ENCODE results near the gene KRT36. TPM values are rescaled to one million over a fixed set of nuclear protein-coding genes. Genes with fewer than 3 reads are reported as not detected.

The KRT36 gene
- polyA plus RNA-seq, 3 donors, result not detected

DNA sequence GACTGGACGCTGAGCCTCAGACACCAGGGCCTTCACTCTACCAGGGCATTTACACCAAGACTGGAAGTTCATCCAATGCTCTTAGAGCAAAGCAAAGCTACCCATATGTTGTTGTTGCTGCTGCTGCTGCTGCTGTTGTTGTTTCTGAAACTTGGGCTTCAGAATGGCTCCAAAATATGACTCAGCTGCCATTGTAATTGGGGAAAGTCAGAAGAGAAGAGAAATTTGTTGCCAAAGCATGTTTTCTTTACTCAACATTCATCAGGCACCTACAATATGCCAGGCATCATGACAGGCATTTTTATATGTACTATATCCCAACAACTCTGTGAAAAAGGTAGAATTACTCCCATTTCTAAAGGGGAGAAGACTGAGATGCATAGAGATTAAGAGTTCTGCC lies 34.5 kb downstream of the KRT36 start:
- no peak for DNase-seq (ENCODE audit: extremely low read depth in 1 of 11, low read depth in 9 of 11, low spot score in 4 of 11)

DNA sequence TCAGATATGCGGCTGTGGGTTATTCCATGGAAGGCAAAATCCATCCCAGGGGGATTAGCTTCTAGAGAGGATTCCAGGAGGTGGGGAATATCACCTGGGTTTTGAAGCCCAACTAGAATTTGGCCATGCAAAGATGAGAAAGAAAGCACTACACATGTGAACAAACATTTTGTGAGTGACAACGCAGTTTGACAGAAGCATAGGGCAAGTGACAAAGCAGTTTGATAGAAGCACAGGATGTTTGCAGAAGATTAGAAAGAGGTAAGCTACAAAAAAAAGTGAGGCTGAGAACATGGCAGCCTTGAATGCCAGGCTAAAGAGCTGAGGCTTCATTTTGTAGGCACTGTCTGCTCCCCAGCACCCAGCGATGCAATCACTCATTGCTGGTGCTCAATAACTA lies 36.6 kb downstream of the KRT36 start:
- DNase-seq (ENCODE audit: extremely low read depth in 1 of 11, low read depth in 9 of 11, low spot score in 4 of 11), result no peak

DNA sequence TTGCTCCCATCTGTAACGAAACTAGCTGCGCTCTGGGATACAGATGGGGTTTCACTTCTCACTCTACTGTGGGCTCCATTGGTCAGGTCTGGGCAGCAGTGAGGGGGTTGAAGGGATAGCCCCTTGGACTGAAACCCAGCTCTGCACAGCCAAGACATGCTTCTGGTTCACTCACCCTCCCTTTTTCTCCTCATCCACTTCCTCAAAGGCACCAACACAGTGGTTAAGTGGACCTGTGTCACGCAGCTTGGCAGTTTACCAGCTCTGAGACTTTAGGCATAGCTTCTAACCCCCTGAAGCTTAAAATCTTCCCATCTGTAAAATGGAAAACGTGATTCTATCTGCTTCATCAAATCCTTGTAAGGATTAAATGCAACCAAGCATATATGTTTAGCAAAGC lies 37.4 kb downstream of the KRT36 start:
- no peak for DNase-seq (ENCODE audit: extremely low read depth in 1 of 11, low read depth in 9 of 11, low spot score in 4 of 11)

- no peak for DNase-seq (ENCODE audit: extremely low read depth in 1 of 11, low read depth in 9 of 11, low spot score in 4 of 11)
Measured at GRCh38 chr17:41451154-41451728, 38.5 kb downstream of the KRT36 start.

- DNase-seq (ENCODE audit: extremely low read depth in 1 of 11, low read depth in 9 of 11, low spot score in 4 of 11), result no peak
Measured at GRCh38 chr17:41449008-41449407, 40.7 kb downstream of the KRT36 start.

DNA sequence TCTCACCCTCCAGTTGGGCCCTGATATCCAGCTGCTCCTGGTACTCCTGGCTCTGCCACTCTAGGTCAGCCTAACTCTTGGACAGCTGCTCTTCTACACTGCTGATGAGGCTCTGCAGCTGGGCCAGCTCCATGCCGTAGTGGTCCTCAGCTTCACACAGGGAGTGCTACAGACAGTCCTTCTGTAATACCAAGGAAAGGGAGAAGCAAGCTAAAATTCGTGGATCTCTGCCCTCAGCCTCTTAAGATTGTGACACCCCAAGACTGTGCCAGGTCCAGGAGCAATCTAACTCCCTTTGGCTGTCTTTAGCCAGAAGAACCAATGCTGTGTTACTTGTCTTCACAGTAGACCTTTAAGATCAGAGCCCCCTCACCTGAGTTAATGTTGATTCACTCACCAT lies 41.2 kb downstream of the KRT36 start:
- no peak for DNase-seq (ENCODE audit: extremely low read depth in 1 of 11, low read depth in 9 of 11, low spot score in 4 of 11)

DNA sequence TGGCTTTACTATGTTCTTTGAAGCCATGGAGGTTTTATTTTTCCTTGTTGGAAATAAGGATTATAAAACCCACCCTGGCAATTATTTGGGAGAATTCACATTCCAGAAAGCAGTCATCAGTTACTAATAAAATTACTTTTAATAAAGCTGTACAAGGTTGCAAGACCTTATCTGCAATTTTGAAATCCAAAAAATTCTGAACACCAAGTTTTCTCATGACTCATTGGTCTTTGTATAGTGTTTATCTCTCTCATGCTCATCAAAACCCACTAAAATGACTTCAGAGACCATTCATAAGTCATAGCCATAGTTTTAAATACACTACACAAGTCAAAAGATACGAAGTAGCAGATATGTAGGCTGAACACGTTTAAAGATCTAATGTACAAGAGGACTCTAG lies 42.9 kb downstream of the KRT36 start:
- no peak for DNase-seq (ENCODE audit: extremely low read depth in 1 of 11, low read depth in 9 of 11, low spot score in 4 of 11)

- no peak for DNase-seq (ENCODE audit: extremely low read depth in 1 of 11, low read depth in 9 of 11, low spot score in 4 of 11)
Measured at GRCh38 chr17:41444640-41445039, 45.1 kb downstream of the KRT36 start.

DNA sequence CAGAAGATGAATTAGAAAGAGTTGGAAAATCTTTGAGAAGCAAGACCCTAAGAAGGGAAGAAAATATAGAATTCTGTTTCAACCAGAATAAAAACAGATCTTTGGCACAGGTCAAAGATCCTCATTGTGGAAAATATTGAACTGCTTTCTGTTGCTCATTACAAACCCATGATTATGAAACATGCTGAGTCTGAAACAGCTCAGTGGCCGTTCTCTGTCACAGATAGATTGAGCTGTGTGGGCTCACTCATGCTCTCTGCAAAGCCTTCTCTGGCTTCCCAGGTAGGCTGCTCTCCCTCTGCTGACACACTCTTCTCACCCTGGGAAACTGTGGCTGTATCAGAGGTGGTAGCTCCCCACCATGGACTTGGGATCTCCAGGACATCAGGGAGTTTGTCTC lies 45.5 kb downstream of the KRT36 start:
- DNase-seq (ENCODE audit: extremely low read depth in 1 of 11, low read depth in 9 of 11, low spot score in 4 of 11), result no peak

GRCh38 chr17:41442739-41443138 lies 47.0 kb downstream of the KRT36 start:
- DNase-seq (ENCODE audit: extremely low read depth in 1 of 11, low read depth in 9 of 11, low spot score in 4 of 11), result no peak

GRCh38 chr17:41440531-41441033 lies 49.1 kb downstream of the KRT36 start, which contains the start of gene KRT38:
Gene KRT38 (minus strand): TSS chr17:41440983. CDS start chr17:41440921, 62 bp downstream.
- DNase-seq (ENCODE audit: extremely low read depth in 1 of 11, low read depth in 9 of 11, low spot score in 4 of 11), result no peak

DNA sequence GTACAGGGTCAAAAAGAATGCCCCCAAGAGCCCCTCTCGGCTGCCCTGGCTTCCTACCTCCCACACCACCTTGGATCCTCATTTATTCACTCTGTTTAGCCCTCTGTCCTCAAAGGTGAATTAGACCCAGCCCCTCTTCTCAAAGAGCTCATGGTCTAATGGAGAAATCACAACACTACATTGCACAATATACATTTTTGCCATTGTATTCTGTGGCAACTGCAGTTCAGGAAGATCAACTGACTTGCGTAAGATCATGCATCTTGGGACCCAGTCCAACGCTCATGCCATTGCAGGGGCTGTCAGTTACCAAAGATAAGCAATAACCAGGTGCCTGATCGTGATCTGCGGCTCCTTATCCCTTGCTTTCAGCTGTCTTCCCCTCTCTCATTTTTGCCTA lies 50.3 kb downstream of the KRT36 start:
- DNase-seq (ENCODE audit: extremely low read depth in 1 of 11, low read depth in 9 of 11, low spot score in 4 of 11), result no peak

DNA sequence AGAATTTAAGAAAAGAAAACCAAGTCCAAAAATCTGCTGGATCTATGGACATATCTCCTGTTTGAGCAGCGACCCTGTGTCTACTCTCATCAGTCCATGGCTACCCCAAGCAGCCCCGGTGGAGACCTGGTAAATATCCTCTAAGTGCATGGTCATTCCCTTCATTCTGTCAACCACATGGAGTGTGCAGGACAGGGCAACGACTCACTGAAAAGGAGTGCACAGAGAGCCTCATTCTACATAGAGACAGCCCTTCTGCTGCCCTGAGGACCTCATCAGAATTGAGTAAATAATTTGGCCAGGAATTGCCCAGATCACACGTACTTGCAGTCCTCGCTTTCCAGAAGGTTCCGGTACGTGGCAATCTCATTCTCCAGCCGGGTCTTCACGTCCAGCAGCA lies 51.9 kb downstream of the KRT36 start:
- no peak for DNase-seq (ENCODE audit: extremely low read depth in 1 of 11, low read depth in 9 of 11, low spot score in 4 of 11)

DNA sequence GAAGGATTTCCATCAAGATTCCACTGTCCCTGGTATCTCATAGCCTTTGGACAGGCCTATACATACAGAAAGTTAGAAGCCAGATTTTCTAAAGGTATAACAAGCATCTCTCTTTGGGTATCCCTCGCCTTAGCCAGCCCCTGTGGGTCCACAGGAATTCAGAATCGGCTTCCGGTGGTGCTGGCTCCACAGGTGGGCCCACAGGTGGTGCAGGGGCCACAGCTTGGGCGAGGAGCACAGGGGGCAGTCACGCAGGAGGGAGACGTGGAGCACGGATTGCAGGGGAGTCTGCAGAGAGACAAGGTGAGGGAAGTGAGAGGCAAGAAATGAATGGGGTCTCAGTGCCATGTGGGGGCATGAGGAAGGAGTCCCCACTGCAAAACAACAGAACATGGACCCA lies 52.5 kb downstream of the KRT36 start:
- no peak for DNase-seq (ENCODE audit: extremely low read depth in 1 of 11, low read depth in 9 of 11, low spot score in 4 of 11)

Other genes with a start within 250 kb of the KRT36 start
- not detected for gene KRTAP9-4, start 240.2 kb downstream of the KRT36 start, polyA plus RNA-seq (ENCODE audit: insufficient read length in 3 of 3)
- gene KRTAP9-9, start 234.5 kb downstream of the KRT36 start, polyA plus RNA-seq (ENCODE audit: insufficient read length in 3 of 3), result not detected
- gene KRTAP9-6, start 224.5 kb downstream of the KRT36 start, polyA plus RNA-seq (ENCODE audit: insufficient read length in 3 of 3), result under 1 TPM in 1 of 3 donors, not detected in 2; 0.19 TPM
- gene KRTAP9-7, start 214.2 kb downstream of the KRT36 start, polyA plus RNA-seq (ENCODE audit: insufficient read length in 3 of 3), result not detected
- gene KRTAP29-1, start 187.1 kb downstream of the KRT36 start, polyA plus RNA-seq (ENCODE audit: insufficient read length in 3 of 3), result not detected
- not detected for gene KRTAP16-1, start 180.6 kb downstream of the KRT36 start, polyA plus RNA-seq (ENCODE audit: insufficient read length in 3 of 3)
- under 1 TPM in 1 of 3 donors, not detected in 2; 0.17 TPM for gene KRTAP17-1, start 174.2 kb downstream of the KRT36 start, polyA plus RNA-seq (ENCODE audit: insufficient read length in 3 of 3)
- gene KRT33A, start 139.1 kb downstream of the KRT36 start, polyA plus RNA-seq (ENCODE audit: insufficient read length in 3 of 3), result not detected
- not detected for gene KRT33B, start 120.1 kb downstream of the KRT36 start, polyA plus RNA-seq (ENCODE audit: insufficient read length in 3 of 3)
- gene KRT34, start 107.6 kb downstream of the KRT36 start, polyA plus RNA-seq (ENCODE audit: insufficient read length in 3 of 3), result not detected
- gene KRT31, start 92.3 kb downstream of the KRT36 start, polyA plus RNA-seq (ENCODE audit: insufficient read length in 3 of 3), result not detected
- not detected for gene KRT37, start 65.3 kb downstream of the KRT36 start, polyA plus RNA-seq (ENCODE audit: insufficient read length in 3 of 3)
- not detected for gene KRT38, start 48.9 kb downstream of the KRT36 start, polyA plus RNA-seq (ENCODE audit: insufficient read length in 3 of 3)
- gene KRT32, start 22.5 kb downstream of the KRT36 start, polyA plus RNA-seq (ENCODE audit: insufficient read length in 3 of 3), result not detected
- not detected for gene KRT35, start 8.8 kb downstream of the KRT36 start, polyA plus RNA-seq (ENCODE audit: insufficient read length in 3 of 3)
- under 1 TPM; 0.20 to 0.42 (median 0.33) TPM for gene KRT13, start 15.7 kb upstream of the KRT36 start, polyA plus RNA-seq (ENCODE audit: insufficient read length in 3 of 3)
- gene KRT15, start 29.0 kb upstream of the KRT36 start, polyA plus RNA-seq (ENCODE audit: insufficient read length in 3 of 3), result 1 to 10 TPM in 1 of 3 donors, under 1 TPM in 2; 0.51 to 2.0 (median 0.72) TPM
- 100 to 1,000 TPM; 155 to 178 (median 173) TPM for gene KRT19, start 38.4 kb upstream of the KRT36 start, polyA plus RNA-seq (ENCODE audit: insufficient read length in 3 of 3)
- gene KRT9, start 82.1 kb upstream of the KRT36 start, polyA plus RNA-seq (ENCODE audit: insufficient read length in 3 of 3), result under 1 TPM in 1 of 3 donors, not detected in 2; 0.07 TPM
- under 1 TPM in 1 of 3 donors, not detected in 2; 0.39 TPM for gene KRT14, start 97.0 kb upstream of the KRT36 start, polyA plus RNA-seq (ENCODE audit: insufficient read length in 3 of 3)
- gene KRT16, start 122.9 kb upstream of the KRT36 start, polyA plus RNA-seq (ENCODE audit: insufficient read length in 3 of 3), result not detected
- 10 to 100 TPM in 1 of 3 donors, 1 to 10 TPM in 2; 1.6 to 12.0 (median 3.2) TPM for gene KRT17, start 134.7 kb upstream of the KRT36 start, polyA plus RNA-seq (ENCODE audit: insufficient read length in 3 of 3)
- 100 to 1,000 TPM; 706 to 791 (median 745) TPM for gene EIF1, start 199.0 kb upstream of the KRT36 start, polyA plus RNA-seq (ENCODE audit: insufficient read length in 3 of 3)
- gene GAST, start 222.4 kb upstream of the KRT36 start, polyA plus RNA-seq (ENCODE audit: insufficient read length in 3 of 3), result not detected
- 1 to 10 TPM in 1 of 3 donors, under 1 TPM in 2; 0.90 to 1.2 (median 0.90) TPM for gene HAP1, start 244.7 kb upstream of the KRT36 start, polyA plus RNA-seq (ENCODE audit: insufficient read length in 3 of 3)

Measured in renal cortex interstitium (tissue), 11 donors.